ENCODE measurements around the gene ITPRID1. TPM values are rescaled to one million over a fixed set of nuclear protein-coding genes. Genes with fewer than 3 reads are reported as not detected.

The ITPRID1 gene
- total RNA-seq, 1 experiment from 2014 or later: not detected

GRCh38 chr7:31545549-31545948, 31.7 kb downstream of the ITPRID1 start:
- H3K9me2 ChIP-seq (ENCODE audit: insufficient read depth): no peaks in the 10 kb centered on the region
- ChIA-PET RAD21 (ENCODE audit: low non-redundant PET in 1 of 2, low total read pairs in 2 of 2, uncharacterized antibody in 2 of 2, unreplicated experiment in 2 of 2) (no interaction called here), POLR2A (no interaction called here), CTCF (no interaction called here)
- BruUV-seq (replicated peaks): no TSS peak
- no peaks in the 10 kb centered on the region for H3K79me2 ChIP-seq (ENCODE audit: insufficient read depth, low read length)
- ATAC-seq: no peak
- intact Hi-C loops (cut with micrococcal nuclease): no loop called here
- H4K20me1 ChIP-seq (ENCODE audit: insufficient read depth): no peaks in the 10 kb centered on the region
- H3K9ac ChIP-seq (ENCODE audit: low read length): no peak overlapping the region
- TF ChIP-seq EGR1 (IDR thresholded peaks at IDR 0.05; ENCODE audit: low read depth) (no peak), SIN3A (IDR thresholded peaks at IDR 0.05; ENCODE audit: low read depth) (no peak), RAD21 (IDR thresholded peaks at IDR 0.05; ENCODE audit: low read depth) (no peak), YY1 (IDR thresholded peaks at IDR 0.05; ENCODE audit: extremely low read depth, insufficient replicate concordance, low read depth, low read length) (no peak), ELF1 (IDR thresholded peaks at IDR 0.05; ENCODE audit: borderline replicate concordance, low read depth) (no peak), FOSL1 (IDR thresholded peaks at IDR 0.05; ENCODE audit: low read depth) (no peak), TCF7L2 (IDR thresholded peaks at IDR 0.05; ENCODE audit: borderline replicate concordance, extremely low read depth, insufficient read depth, insufficient read length) (no peak), JUND (IDR thresholded peaks at IDR 0.05) (no peak), POLR2AphosphoS5 (IDR thresholded peaks at IDR 0.05; ENCODE audit: low read depth, low read length) (no peak), CEBPB (IDR thresholded peaks at IDR 0.05; ENCODE audit: low read depth) (no peak), POLR2A (IDR thresholded peaks at IDR 0.05; ENCODE audit: borderline replicate concordance, extremely low read depth, insufficient read depth, insufficient read length) (no peak), CBX3 (IDR thresholded peaks at IDR 0.05; ENCODE audit: low read depth) (no peak), ZNF274 (IDR thresholded peaks at IDR 0.05; ENCODE audit: low read depth, low read length) (no peak), SP1 (IDR thresholded peaks at IDR 0.05; ENCODE audit: low read depth) (no peak), ATF3 (IDR thresholded peaks at IDR 0.05) (no peak), SRF (IDR thresholded peaks at IDR 0.05; ENCODE audit: low read depth) (no peak), ZFX (IDR thresholded peaks at IDR 0.05) (no peak)
- TF ChIP-seq, protein P1, sequence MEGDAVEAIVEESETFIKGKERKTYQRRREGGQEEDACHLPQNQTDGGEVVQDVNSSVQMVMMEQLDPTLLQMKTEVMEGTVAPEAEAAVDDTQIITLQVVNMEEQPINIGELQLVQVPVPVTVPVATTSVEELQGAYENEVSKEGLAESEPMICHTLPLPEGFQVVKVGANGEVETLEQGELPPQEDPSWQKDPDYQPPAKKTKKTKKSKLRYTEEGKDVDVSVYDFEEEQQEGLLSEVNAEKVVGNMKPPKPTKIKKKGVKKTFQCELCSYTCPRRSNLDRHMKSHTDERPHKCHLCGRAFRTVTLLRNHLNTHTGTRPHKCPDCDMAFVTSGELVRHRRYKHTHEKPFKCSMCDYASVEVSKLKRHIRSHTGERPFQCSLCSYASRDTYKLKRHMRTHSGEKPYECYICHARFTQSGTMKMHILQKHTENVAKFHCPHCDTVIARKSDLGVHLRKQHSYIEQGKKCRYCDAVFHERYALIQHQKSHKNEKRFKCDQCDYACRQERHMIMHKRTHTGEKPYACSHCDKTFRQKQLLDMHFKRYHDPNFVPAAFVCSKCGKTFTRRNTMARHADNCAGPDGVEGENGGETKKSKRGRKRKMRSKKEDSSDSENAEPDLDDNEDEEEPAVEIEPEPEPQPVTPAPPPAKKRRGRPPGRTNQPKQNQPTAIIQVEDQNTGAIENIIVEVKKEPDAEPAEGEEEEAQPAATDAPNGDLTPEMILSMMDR (IDR thresholded peaks at IDR 0.05 in 2 of 3, conservative IDR thresholded peaks at IDR 0.05 in 1 of 3; ENCODE audit: borderline replicate concordance in 1 of 3, insufficient read depth in 1 of 3, low read depth in 2 of 3, low read length in 2 of 3): no peak
- TF ChIP-seq, protein P2, sequence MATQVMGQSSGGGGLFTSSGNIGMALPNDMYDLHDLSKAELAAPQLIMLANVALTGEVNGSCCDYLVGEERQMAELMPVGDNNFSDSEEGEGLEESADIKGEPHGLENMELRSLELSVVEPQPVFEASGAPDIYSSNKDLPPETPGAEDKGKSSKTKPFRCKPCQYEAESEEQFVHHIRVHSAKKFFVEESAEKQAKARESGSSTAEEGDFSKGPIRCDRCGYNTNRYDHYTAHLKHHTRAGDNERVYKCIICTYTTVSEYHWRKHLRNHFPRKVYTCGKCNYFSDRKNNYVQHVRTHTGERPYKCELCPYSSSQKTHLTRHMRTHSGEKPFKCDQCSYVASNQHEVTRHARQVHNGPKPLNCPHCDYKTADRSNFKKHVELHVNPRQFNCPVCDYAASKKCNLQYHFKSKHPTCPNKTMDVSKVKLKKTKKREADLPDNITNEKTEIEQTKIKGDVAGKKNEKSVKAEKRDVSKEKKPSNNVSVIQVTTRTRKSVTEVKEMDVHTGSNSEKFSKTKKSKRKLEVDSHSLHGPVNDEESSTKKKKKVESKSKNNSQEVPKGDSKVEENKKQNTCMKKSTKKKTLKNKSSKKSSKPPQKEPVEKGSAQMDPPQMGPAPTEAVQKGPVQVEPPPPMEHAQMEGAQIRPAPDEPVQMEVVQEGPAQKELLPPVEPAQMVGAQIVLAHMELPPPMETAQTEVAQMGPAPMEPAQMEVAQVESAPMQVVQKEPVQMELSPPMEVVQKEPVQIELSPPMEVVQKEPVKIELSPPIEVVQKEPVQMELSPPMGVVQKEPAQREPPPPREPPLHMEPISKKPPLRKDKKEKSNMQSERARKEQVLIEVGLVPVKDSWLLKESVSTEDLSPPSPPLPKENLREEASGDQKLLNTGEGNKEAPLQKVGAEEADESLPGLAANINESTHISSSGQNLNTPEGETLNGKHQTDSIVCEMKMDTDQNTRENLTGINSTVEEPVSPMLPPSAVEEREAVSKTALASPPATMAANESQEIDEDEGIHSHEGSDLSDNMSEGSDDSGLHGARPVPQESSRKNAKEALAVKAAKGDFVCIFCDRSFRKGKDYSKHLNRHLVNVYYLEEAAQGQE (IDR thresholded peaks at IDR 0.05; ENCODE audit: low read depth): no peak
- TF ChIP-seq, protein P3, sequence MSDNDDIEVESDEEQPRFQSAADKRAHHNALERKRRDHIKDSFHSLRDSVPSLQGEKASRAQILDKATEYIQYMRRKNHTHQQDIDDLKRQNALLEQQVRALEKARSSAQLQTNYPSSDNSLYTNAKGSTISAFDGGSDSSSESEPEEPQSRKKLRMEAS (IDR thresholded peaks at IDR 0.05): no peak
- no peak overlapping the region for H2AFZ ChIP-seq (ENCODE audit: low read depth, low read length, poor library complexity, severe bottlenecking)
- no peak overlapping the region for H3K4me3 ChIP-seq (replicated peaks in 1 of 2; ENCODE audit: low read depth in 1 of 2, low read length in 2 of 2)
- no peaks in the 10 kb centered on the region for H3K4me1 ChIP-seq (ENCODE audit: control insufficient read depth in 1 of 2, insufficient read depth in 2 of 2, low read length in 2 of 2)
- no peak overlapping the region for H3K27ac ChIP-seq (ENCODE audit: low read depth, low read length)
- H3K4me2 ChIP-seq (ENCODE audit: low read length): no peak overlapping the region
- no peaks in the 10 kb centered on the region for H3K36me3 ChIP-seq (ENCODE audit: control insufficient read depth in 1 of 2, insufficient read depth in 2 of 2, low read length in 2 of 2)
- H3K9me3 ChIP-seq (ENCODE audit: control insufficient read depth in 1 of 2, insufficient read depth in 1 of 2, low read depth in 1 of 2, low read length in 2 of 2): no peaks in the 10 kb centered on the region
- no peak for DNase-seq (ENCODE audit: low read depth, low spot score)
- no peaks in the 10 kb centered on the region for H3K27me3 ChIP-seq (ENCODE audit: insufficient read depth, low read length)

Measured in HCT116 (cell line).